Effector CD8-positive, alpha-beta T cell (primary cell): Measurements from ENCODE around the gene KCNQ4.

Experiments used
- DNase-seq: peaks from one replicate; lab custom pipeline; 2025; lab: John Stamatoyannopoulos, UW

KCNQ4 gene

DNA sequence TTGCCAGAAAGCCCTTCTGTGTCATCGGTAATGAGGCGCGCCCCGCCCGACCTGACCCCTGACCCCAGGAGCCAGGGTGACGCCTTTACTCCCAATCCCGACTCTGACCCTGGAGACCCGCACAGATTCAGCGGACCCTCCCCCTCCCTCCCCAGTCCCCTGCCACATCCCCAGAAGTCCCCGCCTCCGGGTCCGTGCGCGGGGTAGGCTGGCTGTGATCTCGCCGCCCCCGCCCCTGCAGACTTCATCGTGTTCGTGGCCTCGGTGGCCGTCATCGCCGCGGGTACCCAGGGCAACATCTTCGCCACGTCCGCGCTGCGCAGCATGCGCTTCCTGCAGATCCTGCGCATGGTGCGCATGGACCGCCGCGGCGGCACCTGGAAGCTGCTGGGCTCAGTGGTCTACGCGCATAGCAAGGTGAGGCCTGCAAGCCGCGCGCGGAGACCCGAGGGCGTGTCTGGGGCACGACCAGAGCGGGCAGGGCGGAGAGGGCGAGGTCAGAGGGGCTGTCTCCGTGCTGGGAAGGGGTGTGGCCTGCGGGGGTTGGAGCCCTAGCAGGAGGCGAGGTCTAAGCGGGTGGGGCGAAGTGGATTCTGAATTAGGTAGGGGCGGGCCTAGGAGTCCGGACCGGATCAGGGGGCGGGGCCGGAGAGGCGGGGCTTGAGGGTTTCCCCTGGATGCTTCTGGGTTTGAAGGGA is 34.8 kb downstream of the KCNQ4 start:
- peak; percentile 80 for DNase-seq

DNA sequence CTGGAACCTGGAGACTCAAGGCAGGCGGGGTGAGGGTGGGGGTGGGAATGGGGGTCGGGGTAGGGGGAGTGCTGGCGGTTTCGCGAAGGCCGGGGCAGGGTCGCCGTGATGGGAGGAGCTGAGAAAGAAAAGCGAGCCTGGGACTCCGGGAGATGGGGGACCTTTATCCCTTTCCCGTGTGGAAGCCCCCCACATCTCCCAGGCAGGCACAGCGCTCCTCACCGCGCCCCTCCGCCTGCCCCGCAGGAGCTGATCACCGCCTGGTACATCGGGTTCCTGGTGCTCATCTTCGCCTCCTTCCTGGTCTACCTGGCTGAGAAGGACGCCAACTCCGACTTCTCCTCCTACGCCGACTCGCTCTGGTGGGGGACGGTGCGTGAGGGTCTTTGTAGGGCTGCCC is 35.5 kb downstream of the KCNQ4 start:
- DNase-seq: no peak

DNA sequence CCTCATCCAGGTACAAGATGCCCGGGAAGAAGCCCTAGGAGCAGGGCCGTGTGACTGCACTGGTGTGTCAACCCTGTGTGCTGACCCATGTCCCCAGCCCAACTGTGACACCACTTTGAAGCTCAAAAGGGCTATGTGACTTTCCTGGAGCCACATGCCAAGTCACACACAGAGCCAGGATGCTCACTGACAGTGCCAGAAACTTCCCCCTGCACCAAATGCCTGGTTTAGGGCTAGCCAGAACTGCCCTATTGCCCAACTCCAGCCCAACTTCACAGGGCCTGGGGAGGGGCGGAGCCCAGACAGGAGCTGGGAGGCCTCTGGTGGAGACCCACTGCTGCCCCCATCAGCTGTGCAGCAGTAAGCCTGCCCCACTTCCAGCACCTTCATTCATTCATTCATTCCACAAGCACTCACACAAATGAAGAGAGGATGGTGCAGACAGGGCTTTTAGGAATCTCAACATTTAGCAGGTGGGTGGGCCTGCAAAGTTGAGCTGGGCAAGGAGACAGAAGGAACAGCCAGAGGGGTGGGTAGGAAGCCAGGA is 36.7 kb downstream of the KCNQ4 start:
- no peak for DNase-seq

GRCh38 chr1:40820911-40821693 is 37.5 kb downstream of the KCNQ4 start:
- no peak for DNase-seq

DNA sequence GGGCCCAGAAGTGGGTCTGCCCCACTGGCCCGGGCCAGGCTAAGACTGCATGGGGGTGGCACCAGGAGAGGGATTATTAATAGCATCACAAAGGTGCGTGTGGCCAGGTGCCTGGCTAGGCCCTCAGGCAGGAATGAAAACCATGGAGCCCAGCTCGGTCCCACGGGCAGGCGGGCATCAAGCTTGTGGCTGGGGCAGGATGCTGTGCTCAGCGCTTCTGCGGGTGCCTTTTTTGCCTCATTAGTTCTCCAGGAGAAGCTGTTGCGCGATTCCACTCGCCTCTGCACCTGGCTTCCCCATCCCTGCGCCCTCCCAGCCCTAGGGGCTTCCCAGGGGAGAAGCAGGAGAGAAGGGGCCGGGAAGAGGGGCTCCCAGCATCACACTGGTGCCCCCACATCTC is 39.3 kb downstream of the KCNQ4 start:
- no peak for DNase-seq

GRCh38 chr1:40823345-40823744 is 39.8 kb downstream of the KCNQ4 start:
- DNase-seq: no peak

DNA sequence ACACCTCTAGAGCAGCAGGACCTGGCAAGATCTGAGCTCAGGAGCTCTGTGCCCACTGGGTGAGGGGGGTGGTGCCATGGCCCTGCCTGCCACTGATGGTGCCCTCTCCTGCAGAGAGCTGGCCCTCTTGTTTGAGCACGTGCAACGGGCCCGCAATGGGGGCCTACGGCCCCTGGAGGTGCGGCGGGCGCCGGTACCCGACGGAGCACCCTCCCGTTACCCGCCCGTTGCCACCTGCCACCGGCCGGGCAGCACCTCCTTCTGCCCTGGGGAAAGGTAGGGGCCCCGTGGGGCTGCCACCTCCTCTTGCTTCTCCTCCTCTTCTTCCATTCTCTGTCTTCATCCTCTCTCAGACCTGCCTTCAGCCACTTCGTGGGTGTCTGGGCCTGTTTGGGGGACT is 40.4 kb downstream of the KCNQ4 start:
- DNase-seq: no peak

GRCh38 chr1:40824591-40825434 is 41.2 kb downstream of the KCNQ4 start:
- no peak for DNase-seq

DNA sequence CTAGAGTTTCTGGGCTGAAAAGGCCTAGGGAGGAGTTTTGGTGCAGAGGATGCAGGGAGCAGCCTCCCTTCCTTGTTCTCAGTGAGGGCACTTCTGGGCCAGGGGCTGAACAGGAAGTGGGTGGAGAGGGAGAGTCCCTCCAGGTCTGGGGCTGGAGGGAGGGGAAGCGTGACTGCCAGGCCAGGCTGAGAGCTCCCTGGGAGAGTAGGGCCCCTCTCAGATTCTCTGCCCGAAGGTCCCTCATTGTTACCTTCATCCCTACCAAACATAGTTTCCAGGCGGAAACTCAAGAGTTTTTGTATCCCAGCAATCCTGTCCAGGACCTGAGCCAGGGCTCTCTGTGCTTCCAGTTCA is 41.8 kb downstream of the KCNQ4 start:
- no peak for DNase-seq

- no peak for DNase-seq
Measured at GRCh38 chr1:40825996-40826395, 42.4 kb downstream of the KCNQ4 start.

GRCh38 chr1:40829631-40830245 is 46.2 kb downstream of the KCNQ4 start:
- no peak for DNase-seq

- no peak for DNase-seq
Measured at GRCh38 chr1:40830419-40830943, 46.9 kb downstream of the KCNQ4 start.

GRCh38 chr1:40831001-40831732 is 47.6 kb downstream of the KCNQ4 start:
- DNase-seq: no peak

DNA sequence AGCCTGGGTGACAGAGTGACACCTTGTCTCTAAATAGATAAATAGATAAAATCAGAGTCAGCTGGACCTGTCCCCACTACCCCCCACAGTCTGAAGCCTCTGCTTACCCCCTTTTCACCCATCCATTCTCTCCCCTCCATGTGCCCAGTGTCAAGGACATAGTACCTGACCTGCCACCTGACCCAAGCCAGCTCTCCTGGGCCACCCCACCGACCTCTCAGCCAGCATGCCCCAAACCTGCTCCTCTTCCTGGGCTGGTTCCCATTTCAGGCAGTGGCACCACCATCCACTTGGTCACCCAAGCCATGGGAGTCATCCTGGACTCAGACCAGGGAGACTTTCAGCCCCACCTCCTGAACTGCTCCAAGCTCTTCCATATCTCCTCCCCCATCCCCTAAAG is 50.4 kb downstream of the KCNQ4 start:
- DNase-seq: no peak

DNA sequence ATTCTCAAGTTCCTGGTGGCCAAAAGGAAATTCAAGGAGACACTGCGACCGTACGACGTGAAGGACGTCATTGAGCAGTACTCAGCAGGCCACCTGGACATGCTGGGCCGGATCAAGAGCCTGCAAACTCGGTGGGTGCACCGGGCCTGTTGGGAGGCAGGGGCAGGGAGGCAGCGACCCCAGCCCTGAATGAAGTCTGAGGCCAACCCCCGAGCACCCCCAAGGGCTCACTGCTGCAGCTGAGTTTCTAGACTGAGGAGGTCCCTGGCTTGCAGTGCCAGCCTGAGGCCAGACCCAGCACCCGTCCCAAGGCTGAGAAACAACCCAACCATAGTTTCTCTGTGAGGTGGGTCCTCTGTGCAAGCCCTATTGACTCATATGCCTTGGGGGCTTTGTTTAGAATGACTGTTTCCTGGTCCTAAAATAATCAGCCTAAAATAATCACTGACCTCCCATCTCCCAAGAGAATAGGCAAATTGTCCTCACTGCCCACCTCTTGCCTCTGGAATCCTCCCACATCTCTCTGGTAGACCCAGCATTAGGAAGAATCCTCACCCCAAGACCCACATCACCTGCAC is 51.5 kb downstream of the KCNQ4 start:
- no peak for DNase-seq

GRCh38 chr1:40836283-40836682 is 52.7 kb downstream of the KCNQ4 start:
- no peak for DNase-seq

DNA sequence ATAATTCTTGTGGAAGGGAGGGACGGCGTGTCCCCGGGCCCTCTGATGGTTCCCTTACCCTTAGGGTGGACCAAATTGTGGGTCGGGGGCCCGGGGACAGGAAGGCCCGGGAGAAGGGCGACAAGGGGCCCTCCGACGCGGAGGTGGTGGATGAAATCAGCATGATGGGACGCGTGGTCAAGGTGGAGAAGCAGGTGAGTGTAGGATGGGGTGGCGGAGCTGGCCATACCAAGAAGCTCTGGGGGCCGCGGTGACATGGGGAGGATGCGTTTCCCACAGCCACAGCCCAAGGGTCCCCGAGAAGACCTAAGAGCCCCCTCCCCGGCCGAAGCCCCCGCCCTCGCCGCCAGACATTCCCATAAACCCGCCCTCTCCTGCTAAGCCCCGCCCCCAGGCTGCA is 54.0 kb downstream of the KCNQ4 start:
- no peak for DNase-seq

- no peak for DNase-seq
Measured at GRCh38 chr1:40838045-40838979, 54.7 kb downstream of the KCNQ4 start.
